Thyroid gland (tissue), 4 donors: ENCODE measurements around the gene TFDP2.

Experiments used
- CTCF ChIP-seq, 6 experiments: fragments of 200-600 bp in 3 of 6; fragments of 450-650 bp in 3 of 6; sonication (generic) in 3 of 6; IDR thresholded peaks; one replicate each; pipeline ENCODE4 v1.5.1; 2016 to 2019; ENCODE audit warnings: antibody characterized with exemption in 6 of 6, mild to moderate bottlenecking in 2 of 6, inconsistent platforms in 1 of 6, moderate library complexity in 1 of 6
- POLR2A ChIP-seq, 2 donors: fragments of 450-650 bp; IDR thresholded peaks; one replicate each; pipeline ENCODE4 v1.6.1; 2017; ENCODE audit warnings: antibody characterized with exemption in 2 of 2, mild to moderate bottlenecking in 2 of 2, moderate library complexity in 1 of 2

GRCh38 chr3:142105991-142106390 lies 43.4 kb downstream of the TFDP2 start:
- TF ChIP-seq CTCF (IDR thresholded peaks at IDR 0.05) (no peak), POLR2A (IDR thresholded peaks at IDR 0.05) (no peak)
